VCaP (cell line): ENCODE results near the gene COMMD6.
A peak's percentile ranks its signal among the peaks of the same experiment; 100 is the strongest.

ENCODE experiments used
- H3K27ac ChIP-seq: fragments of 450-650 bp; 2 replicates; pipeline ENCODE4 v1.5.1; 2017
- TF ChIP-seq, protein P1 (sequence below): fragments of 450-650 bp; conservative IDR thresholded peaks from 2 replicates; pipeline ENCODE4 v1.5.1; 2017; ENCODE audit warnings: mild to moderate bottlenecking, moderate library complexity

COMMD6 gene

DNA sequence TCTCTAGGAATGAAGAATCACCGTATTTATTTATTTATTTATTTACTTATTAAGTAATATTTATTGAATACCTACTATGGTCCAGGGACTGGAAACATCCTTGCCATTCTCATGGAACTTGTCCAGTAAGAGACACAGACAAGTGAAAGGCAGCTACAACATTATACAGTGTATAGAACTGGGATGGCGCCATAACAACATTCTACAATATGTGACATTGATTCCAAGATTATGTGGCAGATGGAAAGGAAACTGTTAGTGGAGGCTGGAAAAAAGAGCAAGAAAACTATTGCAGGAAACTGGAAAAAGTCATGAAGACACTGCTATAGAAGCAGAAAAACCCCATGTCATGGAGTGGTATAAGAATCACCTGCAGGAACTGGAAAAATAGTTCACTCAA is 46.3 kb downstream of the COMMD6 start:
- H3K27ac ChIP-seq: no peak overlapping the region
- TF ChIP-seq, protein P1, sequence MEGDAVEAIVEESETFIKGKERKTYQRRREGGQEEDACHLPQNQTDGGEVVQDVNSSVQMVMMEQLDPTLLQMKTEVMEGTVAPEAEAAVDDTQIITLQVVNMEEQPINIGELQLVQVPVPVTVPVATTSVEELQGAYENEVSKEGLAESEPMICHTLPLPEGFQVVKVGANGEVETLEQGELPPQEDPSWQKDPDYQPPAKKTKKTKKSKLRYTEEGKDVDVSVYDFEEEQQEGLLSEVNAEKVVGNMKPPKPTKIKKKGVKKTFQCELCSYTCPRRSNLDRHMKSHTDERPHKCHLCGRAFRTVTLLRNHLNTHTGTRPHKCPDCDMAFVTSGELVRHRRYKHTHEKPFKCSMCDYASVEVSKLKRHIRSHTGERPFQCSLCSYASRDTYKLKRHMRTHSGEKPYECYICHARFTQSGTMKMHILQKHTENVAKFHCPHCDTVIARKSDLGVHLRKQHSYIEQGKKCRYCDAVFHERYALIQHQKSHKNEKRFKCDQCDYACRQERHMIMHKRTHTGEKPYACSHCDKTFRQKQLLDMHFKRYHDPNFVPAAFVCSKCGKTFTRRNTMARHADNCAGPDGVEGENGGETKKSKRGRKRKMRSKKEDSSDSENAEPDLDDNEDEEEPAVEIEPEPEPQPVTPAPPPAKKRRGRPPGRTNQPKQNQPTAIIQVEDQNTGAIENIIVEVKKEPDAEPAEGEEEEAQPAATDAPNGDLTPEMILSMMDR: no peak

DNA sequence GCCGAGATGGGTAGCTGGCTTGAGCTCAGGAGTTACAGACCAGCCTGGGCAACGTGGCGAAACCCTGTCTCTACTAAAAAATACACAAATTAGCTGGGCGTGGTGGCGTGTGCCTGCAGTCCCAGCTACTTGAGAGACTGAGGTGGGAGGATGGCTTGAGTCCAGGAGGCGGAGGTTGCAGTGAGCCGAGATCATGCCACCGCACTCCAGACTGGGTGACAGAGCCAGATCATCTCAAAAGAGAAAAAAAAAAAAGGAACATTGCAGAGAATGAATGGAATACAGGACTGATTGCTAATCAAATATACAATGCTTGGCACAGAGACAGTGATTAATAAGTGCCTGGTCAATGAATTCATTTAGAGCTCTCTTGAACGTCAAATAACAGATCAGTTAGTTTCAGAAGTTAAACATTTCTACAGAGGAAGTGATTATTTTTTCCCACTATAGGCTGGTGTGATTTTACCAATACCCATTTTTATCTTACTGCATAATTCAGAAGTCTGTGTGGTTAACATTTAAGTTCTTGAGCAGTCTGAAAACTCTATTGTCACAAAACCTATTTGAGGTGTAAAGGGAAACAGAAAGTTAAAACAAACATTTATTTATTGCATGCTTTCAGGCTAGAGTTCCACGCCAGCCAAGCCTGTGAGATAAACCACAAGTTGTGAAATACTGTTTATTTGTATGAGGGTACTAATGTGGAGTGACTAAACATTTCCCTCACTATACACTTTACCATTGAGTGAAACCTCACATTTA is 48.0 kb downstream of the COMMD6 start:
- no peak overlapping the region for H3K27ac ChIP-seq
- TF ChIP-seq, protein P1: no peak

DNA sequence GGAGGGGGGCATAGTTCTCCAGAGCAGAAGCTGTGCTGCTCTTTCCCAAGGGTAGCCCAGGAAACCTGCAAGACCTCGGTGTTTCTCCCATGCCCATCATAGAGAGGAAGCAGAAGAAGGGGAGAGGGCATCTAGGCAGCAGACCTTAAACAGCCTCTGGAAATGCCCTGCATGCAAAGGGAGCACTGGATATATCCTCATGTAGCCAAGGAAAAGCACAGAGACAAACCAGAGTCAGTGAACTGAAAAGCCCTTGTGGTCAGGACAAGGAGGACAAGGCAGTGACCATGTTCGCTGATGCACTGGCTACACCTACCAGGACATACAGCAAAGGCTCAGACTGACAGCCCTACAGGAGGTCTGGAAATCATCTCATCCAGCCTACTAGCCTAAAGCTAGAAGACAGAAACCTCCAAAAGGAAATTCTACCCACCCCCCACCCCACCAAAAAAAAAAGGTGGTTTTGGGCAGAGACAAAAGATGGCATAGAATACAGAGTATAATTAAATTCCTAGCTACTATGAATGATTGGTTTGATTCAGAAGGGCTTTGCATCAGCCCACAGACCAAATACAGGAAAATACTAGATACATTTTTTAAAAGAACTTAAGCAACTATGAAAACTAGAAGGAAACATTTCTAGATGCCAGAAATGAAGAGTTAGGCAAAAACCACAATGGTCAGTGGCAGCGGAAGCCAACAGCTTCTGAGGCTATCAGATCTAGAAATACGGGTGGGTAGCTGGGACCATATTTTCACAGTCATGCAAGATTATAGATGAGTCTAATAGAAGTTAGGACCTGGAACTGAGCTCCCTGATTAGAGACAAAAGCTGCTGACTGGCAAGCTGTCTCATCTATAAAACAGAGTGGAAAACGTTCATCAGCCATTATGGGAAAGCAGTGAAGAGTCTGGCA is 51.2 kb downstream of the COMMD6 start:
- H3K27ac ChIP-seq: no peak overlapping the region
- TF ChIP-seq, protein P1: no peak

DNA sequence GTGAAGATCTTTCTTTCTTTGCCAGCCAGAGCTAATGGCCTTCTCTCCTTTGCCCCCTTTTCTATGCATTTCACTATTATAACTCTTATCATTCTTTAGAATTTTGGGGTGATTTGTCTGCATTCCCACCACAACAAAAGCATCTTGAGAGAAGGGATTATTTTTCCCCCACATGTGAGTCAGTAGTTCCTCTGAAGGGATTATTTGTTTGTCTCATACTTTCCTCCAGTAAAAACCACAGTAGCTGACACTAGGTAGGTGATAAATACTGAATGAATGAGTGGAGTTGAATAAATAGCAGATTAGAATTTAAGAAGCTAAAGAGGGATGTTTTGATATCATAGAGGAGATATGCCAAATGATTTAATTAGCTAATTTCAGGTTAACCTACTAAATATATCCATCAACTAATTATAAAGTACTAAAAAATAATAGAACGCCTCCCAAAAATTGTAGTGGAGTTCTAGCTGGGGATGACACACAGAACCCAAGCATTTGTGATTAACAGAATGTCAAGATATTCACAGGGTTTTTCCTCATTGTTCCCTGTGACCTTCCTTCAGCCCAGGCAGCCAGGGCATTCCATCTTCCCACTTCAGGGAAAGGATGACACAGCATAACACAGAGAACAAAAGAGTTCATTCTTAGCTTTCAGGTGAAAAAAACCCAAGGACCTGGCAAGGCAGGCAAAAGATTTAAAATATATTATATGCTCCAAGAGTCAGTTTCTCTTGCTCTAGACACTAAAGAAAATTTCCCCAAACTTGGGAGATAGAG is 52.2 kb downstream of the COMMD6 start:
- TF ChIP-seq, protein P1: no peak
- H3K27ac ChIP-seq: no peak overlapping the region

DNA sequence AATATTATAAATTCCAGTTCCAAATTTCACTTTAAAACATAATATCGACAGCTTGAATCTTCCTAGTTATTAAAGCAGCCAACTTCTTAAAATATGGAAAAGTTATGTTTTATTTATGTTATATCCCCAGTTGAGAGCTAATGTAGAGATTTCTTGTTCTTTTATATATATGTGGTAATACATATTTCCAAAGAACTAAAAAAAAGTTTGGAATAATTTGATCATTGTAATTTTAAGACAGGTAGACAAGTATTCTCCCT is 54.9 kb downstream of the COMMD6 start:
- TF ChIP-seq, protein P1: peak; percentile 58

DNA sequence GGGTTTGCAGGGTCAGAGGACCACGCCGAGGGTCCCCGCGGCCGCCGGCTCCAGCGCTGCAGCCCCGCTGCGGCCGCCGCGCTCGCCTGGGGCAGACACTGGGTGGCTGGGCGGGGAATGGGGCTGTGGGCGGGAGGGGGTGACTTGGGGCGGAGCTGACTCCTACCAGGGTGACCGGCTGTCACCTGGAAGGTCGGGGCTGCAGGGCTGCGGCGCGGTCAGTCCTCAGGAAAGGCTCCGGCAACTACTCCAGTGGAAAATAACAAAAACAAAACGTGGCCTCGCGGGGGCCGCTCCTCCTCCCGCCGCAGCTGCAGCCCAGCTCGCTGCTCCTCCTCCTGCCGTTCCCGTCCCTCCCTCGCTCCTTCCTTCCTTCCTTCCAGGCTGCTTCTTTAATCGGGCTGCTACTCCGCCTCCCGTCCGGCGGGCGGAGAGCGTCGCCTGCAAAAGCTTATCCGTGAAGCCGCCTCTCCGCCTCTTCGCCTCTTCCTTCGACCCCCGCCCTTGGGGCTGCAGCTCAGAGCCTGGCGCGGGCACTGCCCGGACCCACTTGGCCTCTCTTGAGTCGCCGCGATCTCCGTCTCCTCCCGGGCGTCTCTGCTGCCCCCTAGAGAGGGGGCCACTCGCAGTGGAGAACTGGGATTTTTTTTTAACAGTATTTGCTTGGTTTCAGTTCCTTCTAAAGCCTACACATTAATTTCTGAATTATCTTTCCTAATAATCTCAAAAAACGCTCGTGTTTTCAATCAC is 55.4 kb downstream of the COMMD6 start, which contains the start of gene TBC1D4:
Gene TBC1D4, minus strand, starts transcription at position 100 of the 750 bp plus-strand sequence. CDS start 402 bp downstream, outside the sequence.
- TF ChIP-seq, protein P1: peak; percentile 95
- H3K27ac ChIP-seq: peak within 1 kb of the TSS; percentile 87

More for the DNA sequence above, 54.9 kb downstream of the COMMD6 start:
- peak overlapping the region; percentile 87 for H3K27ac ChIP-seq
